Caco-2 (cell line): Measurements from ENCODE around the gene YLPM1. TPM values are rescaled to one million over a fixed set of nuclear protein-coding genes. Genes with fewer than 3 reads are reported as not detected.
A peak's percentile ranks its signal among the peaks of the same experiment; 100 is the strongest.

ENCODE experiments used
- BruUV-seq: library from RNA; stranded (reverse); fragments of 400-500 nt; replicated peaks from 2 replicates; lab custom pipeline; 2021; lab: Mats Ljungman, UMichigan
- CTCF ChIA-PET: fragments of 300-600 bp; sonication (Branson Sonifier 250); formaldehyde crosslinking; loops from one replicate; lab custom pipeline; 2022; ENCODE audit warnings: antibody characterized with exemption; lab: Charles Lee
- POLR2A ChIA-PET: fragments of 300-600 bp; sonication (Branson Sonifier 250); formaldehyde crosslinking; loops from one replicate; lab custom pipeline; 2022; ENCODE audit warnings: antibody characterized with exemption; lab: Charles Lee
- DNase-seq, 2 experiments: peaks; one replicate each; pipeline versions ENCODE4 v3.0.0 to v3.0.0-alpha.2; 2020 to 2022
- H3K27me3 ChIP-seq: replicated peaks from 2 replicates; pipeline ENCODE4 v1.6.0; 2011; ENCODE audit warnings: low read length; ENCODE audit not compliant: control insufficient read depth, insufficient read depth
- H3K36me3 ChIP-seq: 2 replicates; pipeline ENCODE4 v1.5.1; 2011; ENCODE audit warnings: low read length; ENCODE audit not compliant: control insufficient read depth, insufficient read depth
- H3K4me1 ChIP-seq: fragments of 250-450 bp; sonication (Bioruptor Pico); 2 replicates; pipeline ENCODE4 v1.5.1; 2020; ENCODE audit warnings: mild to moderate bottlenecking
- H3K4me3 ChIP-seq: 2 replicates; pipeline ENCODE4 v1.5.1; 2011; ENCODE audit warnings: low read depth, mild to moderate bottlenecking, control low read depth, low read length
- H3K9me3 ChIP-seq: fragments of 250-450 bp; sonication (Bioruptor Pico); 2 replicates; pipeline ENCODE4 v1.5.1; 2020; ENCODE audit warnings: mild to moderate bottlenecking, moderate library complexity
- H3K27ac Mint-ChIP-seq: one replicate; pipeline ENCODE4 v1.8.0; 2022; ENCODE audit warnings: mixed read lengths; ENCODE audit not compliant: unreplicated experiment
- H3K27me3 Mint-ChIP-seq: one replicate; pipeline ENCODE4 v1.8.0; 2022; ENCODE audit warnings: mixed read lengths; ENCODE audit not compliant: insufficient read depth, unreplicated experiment
- H3K36me3 Mint-ChIP-seq: one replicate; pipeline ENCODE4 v1.8.0; 2022; ENCODE audit warnings: mild to moderate bottlenecking, mixed read lengths; ENCODE audit not compliant: insufficient read depth, unreplicated experiment
- H3K4me1 Mint-ChIP-seq: one replicate; pipeline ENCODE4 v1.8.0; 2022; ENCODE audit warnings: low read depth, mixed read lengths; ENCODE audit not compliant: unreplicated experiment
- H3K4me3 Mint-ChIP-seq: one replicate; pipeline ENCODE4 v1.8.0; 2022; ENCODE audit warnings: mild to moderate bottlenecking, moderate library complexity, mixed read lengths; ENCODE audit not compliant: unreplicated experiment
- H3K9me3 Mint-ChIP-seq: one replicate; pipeline ENCODE4 v1.8.0; 2022; ENCODE audit warnings: mixed read lengths; ENCODE audit not compliant: unreplicated experiment
- intact Hi-C: fragments of 100-400 bp; cut with micrococcal nuclease; formaldehyde crosslinking; loops from one replicate; pipeline ENCODE4 v1.10.0; 2022; ENCODE audit not compliant: unreplicated experiment
- total RNA-seq: library from RNA; stranded (reverse); gene quantifications from 2 replicates; pipeline ENCODE4 v1.2.3, GENCODE V29; 2022
- TF ChIP-seq, protein P1 (sequence below), 2 experiments: fragments of 200-600 bp in 1 of 2; IDR thresholded peaks; 1 replicate in 1 of 2; 2 replicates in 1 of 2; pipeline versions ENCODE4 v1.5.1 to v1.8.0; 2011 to 2022; ENCODE audit warnings: antibody characterized with exemption in 1 of 2, control low read depth in 1 of 2, inconsistent platforms in 1 of 2, low read depth in 1 of 2, low read length in 1 of 2, mild to moderate bottlenecking in 1 of 2, moderate library complexity in 1 of 2; ENCODE audit not compliant: insufficient read depth in 1 of 2, severe bottlenecking in 1 of 2, unreplicated experiment in 1 of 2

The YLPM1 gene
- total RNA-seq, 1 experiment from 2014 or later = 65.0 TPM

GRCh38 chr14:74879427-74880182 is 116.5 kb downstream of the YLPM1 start:
- no TSS peak for BruUV-seq
- Mint-ChIP-seq H3K9me3 (no peaks in the 10 kb centered on the region), H3K27me3 (no peaks in the 10 kb centered on the region), H3K27ac (peak overlapping the region; percentile 10), H3K36me3 (peaks cover 16% of the 10 kb centered on the region), H3K4me3 (peak overlapping the region; percentile 2), H3K4me1 (peaks cover 37% of the 10 kb centered on the region)
- intact Hi-C loops = loop anchor here (1.0 kb wide), 1 partner anchor 9 kb away; no protein-coding TSS in a partner anchor
- CTCF ChIA-PET = interaction anchor here (0.6 to 3.1 kb wide), 13 partner anchors 9 to 643 kb away, joined by 3 to 48 read pairs (median 4); partner anchors contain the start of gene RPS6KL1
- Histone ChIP-seq H3K9me3 (no peaks in the 10 kb centered on the region), H3K4me1 (peaks cover 19% of the 10 kb centered on the region), H3K36me3 (no peaks in the 10 kb centered on the region), H3K4me3 (no peak overlapping the region), H3K27me3 (no peaks in the 10 kb centered on the region)
- TF ChIP-seq, protein P1, sequence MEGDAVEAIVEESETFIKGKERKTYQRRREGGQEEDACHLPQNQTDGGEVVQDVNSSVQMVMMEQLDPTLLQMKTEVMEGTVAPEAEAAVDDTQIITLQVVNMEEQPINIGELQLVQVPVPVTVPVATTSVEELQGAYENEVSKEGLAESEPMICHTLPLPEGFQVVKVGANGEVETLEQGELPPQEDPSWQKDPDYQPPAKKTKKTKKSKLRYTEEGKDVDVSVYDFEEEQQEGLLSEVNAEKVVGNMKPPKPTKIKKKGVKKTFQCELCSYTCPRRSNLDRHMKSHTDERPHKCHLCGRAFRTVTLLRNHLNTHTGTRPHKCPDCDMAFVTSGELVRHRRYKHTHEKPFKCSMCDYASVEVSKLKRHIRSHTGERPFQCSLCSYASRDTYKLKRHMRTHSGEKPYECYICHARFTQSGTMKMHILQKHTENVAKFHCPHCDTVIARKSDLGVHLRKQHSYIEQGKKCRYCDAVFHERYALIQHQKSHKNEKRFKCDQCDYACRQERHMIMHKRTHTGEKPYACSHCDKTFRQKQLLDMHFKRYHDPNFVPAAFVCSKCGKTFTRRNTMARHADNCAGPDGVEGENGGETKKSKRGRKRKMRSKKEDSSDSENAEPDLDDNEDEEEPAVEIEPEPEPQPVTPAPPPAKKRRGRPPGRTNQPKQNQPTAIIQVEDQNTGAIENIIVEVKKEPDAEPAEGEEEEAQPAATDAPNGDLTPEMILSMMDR (IDR thresholded peaks at IDR 0.05; ENCODE audit: insufficient read depth in 1 of 2, low read depth in 1 of 2, low read length in 1 of 2, severe bottlenecking in 1 of 2, unreplicated experiment in 1 of 2) = no peak
- peak; percentile 53 to 60 for DNase-seq
- POLR2A ChIA-PET = interaction anchor here (0.6 kb wide), 1 partner anchor 9 kb away, joined by 4 read pairs; no protein-coding TSS in a partner anchor

- CTCF ChIA-PET = no interaction called here
Observed at GRCh38 chr14:74881431-74882102, 118.5 kb downstream of the YLPM1 start, which contains the start of gene DLST. DLST (plus strand) TSS chr14:74881916; CDS start chr14:74881954, 38 bp downstream.

More at GRCh38 chr14:74881431-74882102, 118.5 kb downstream of the YLPM1 start, which contains the start of gene DLST:
- peak; percentile 89 to 94 for DNase-seq
- no TSS peak for BruUV-seq
- H3K27ac Mint-ChIP-seq = peak within 1 kb of the TSS; percentile 91
- H3K27me3 Mint-ChIP-seq = no peaks in the 10 kb centered on the region
- H3K9me3 Mint-ChIP-seq = no peaks in the 10 kb centered on the region
- peaks cover 44% of the 10 kb centered on the region for H3K4me1 Mint-ChIP-seq
- Histone ChIP-seq H3K4me3 (peak within 1 kb of the TSS; percentile 93), H3K27me3 (no peaks in the 10 kb centered on the region), H3K9me3 (no peaks in the 10 kb centered on the region), H3K4me1 (peaks cover 19% of the 10 kb centered on the region), H3K36me3 (no peaks in the 10 kb centered on the region; the same call in 1 of the 2 replicates)
- POLR2A ChIA-PET = no interaction called here
- peaks cover 25% of the 10 kb centered on the region for H3K36me3 Mint-ChIP-seq
- intact Hi-C loops = loop anchor here (1.0 kb wide), 1 partner anchor 24 kb away; no protein-coding TSS in a partner anchor
- peak within 1 kb of the TSS; percentile 95 for H3K4me3 Mint-ChIP-seq
- TF ChIP-seq, protein P1 (IDR thresholded peaks at IDR 0.05; ENCODE audit: insufficient read depth in 1 of 2, low read depth in 1 of 2, low read length in 1 of 2, severe bottlenecking in 1 of 2, unreplicated experiment in 1 of 2) = no peak
